ENCODE results near the gene PHF21B.

DNA sequence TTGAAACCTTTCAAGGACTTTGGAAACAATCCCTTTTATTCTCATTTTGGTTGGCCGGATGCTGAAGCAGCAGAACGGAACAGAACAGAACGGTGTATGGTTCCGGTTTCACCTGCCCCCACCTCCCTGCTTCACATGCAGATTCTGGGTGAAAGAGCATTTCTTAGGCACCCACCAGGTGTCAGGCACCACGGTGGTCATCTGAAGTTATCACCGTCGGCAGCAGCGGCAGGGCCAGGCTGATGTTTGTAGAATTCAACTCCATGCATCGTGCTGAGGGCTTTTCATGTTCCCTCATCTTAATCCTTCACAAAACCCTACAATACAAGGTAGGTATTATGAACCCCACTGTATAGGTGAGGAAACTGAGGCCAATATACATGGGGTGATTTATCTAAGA, 13.6 kb upstream of the PHF21B start:
- TF ChIP-seq, protein P1, sequence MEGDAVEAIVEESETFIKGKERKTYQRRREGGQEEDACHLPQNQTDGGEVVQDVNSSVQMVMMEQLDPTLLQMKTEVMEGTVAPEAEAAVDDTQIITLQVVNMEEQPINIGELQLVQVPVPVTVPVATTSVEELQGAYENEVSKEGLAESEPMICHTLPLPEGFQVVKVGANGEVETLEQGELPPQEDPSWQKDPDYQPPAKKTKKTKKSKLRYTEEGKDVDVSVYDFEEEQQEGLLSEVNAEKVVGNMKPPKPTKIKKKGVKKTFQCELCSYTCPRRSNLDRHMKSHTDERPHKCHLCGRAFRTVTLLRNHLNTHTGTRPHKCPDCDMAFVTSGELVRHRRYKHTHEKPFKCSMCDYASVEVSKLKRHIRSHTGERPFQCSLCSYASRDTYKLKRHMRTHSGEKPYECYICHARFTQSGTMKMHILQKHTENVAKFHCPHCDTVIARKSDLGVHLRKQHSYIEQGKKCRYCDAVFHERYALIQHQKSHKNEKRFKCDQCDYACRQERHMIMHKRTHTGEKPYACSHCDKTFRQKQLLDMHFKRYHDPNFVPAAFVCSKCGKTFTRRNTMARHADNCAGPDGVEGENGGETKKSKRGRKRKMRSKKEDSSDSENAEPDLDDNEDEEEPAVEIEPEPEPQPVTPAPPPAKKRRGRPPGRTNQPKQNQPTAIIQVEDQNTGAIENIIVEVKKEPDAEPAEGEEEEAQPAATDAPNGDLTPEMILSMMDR (conservative IDR thresholded peaks at IDR 0.05): no peak
- TF ChIP-seq ZFX (IDR thresholded peaks at IDR 0.05): no peak
